GM10266 (cell line): ENCODE results near the gene PABPN1L.
A peak's percentile ranks its signal among the peaks of the same experiment; 100 is the strongest.

Source experiments
- DNase-seq: peaks from one replicate; pipeline ENCODE4 v3.0.0; 2012; ENCODE audit errors: extremely low spot score
- CTCF ChIP-seq: IDR thresholded peaks from 2 replicates; pipeline ENCODE4 v1.5.1; 2012; ENCODE audit warnings: mild to moderate bottlenecking, low read depth; ENCODE audit not compliant: control insufficient read depth, insufficient read depth; ENCODE audit errors: missing control alignments

Gene PABPN1L

DNA sequence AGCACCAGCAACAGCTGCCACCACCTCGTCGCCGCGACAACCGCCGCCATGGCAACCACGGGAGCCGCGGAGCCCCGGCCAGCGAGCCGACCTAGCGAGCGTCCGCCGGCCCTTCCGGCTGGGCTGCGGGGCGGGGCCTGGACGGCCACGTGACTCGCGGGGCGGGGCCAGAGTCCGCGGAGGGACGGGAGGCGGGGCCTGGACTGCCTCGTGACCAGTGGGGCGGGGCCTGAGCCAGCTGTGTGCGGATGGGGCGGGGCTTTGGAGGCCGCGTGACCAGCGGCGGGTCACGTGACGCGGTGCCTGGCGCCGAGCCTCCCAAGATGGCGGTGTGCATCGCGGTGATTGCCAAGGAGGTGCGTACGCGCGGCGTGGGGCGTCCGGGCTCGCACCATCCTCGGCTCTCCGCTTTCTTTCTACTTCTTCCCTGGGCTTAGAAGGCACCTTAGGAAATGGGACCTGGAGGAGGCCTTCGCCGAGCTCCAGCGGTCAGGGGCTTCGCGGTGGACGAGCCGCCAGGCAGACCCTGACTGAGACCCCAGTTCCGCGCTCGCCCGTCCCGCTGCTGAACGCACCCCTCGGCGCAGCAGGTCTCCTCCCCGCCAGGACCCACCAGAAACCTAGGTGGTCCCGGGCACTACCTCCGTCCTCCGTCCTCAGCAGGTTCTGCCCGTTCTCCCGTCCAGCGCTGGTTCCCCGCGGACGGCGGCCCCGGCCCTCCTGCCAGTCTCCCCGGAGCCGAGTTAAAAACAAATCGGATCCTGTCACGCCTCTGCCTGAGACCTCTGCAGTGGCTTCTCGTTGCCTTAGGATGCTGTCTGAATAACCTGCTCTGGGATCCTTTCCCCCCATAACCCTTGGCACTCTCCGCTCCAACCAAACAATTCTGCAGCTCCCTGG is 9.4 kb downstream of the PABPN1L start, which contains the start of the genes GALNS and TRAPPC2L:
GALNS (minus strand) TSS at position 120 of the 900 bp plus-strand sequence; CDS start at position 50, 70 bp downstream.
TRAPPC2L (plus strand) TSS at position 300 of the 900 bp plus-strand sequence; CDS start at position 324, 24 bp downstream.
- peak; percentile 100 for DNase-seq
- no peak for TF ChIP-seq CTCF

- TF ChIP-seq CTCF, result no peak
- no peak for DNase-seq
Measured at GRCh38 chr16:88856122-88856827, 10.2 kb downstream of the PABPN1L start.

GRCh38 chr16:88855736-88856121 is 10.7 kb downstream of the PABPN1L start:
- no peak for TF ChIP-seq CTCF
- no peak for DNase-seq

GRCh38 chr16:88855176-88855575 is 11.3 kb downstream of the PABPN1L start:
- DNase-seq, result no peak
- no peak for TF ChIP-seq CTCF

DNA sequence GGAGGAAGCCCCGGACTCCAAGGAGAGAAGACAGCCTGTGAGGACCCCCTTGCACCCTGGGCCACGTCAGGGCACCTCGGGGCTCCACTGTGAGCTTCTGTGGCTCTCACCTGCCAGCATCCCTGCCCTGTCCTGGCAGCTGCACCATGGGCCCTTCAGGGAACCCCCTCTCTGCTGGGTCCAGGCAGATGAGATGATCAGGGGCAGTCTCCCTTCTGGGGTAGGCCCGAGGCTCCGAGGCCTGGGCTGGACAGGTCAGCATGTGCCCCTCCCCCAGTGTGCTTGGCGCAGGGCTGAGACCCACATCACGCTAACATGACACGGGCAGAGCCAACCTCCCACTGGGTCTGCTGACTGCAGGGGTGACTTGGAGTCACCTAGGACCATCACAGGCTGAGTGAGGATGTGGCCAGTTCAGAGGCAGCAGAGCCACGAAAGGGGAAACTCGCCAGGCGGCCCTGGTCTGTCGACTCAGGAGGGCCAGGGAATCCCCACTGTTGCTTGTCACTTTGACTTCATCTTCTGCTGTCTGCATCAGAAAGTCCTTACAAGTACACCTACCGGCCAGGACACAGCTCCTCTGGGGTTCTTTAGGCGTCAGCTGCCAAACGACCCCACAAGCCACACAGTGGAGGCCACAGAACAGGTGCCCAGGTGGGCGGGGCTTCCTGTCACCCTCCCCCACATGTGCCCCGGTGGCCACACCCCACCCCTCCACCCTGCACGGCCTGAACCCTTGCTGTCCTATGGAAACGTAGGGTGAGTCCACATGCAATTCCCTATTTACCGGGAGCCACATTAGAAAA is 12.0 kb downstream of the PABPN1L start:
- DNase-seq, result peak; percentile 80
- TF ChIP-seq CTCF, result no peak

DNA sequence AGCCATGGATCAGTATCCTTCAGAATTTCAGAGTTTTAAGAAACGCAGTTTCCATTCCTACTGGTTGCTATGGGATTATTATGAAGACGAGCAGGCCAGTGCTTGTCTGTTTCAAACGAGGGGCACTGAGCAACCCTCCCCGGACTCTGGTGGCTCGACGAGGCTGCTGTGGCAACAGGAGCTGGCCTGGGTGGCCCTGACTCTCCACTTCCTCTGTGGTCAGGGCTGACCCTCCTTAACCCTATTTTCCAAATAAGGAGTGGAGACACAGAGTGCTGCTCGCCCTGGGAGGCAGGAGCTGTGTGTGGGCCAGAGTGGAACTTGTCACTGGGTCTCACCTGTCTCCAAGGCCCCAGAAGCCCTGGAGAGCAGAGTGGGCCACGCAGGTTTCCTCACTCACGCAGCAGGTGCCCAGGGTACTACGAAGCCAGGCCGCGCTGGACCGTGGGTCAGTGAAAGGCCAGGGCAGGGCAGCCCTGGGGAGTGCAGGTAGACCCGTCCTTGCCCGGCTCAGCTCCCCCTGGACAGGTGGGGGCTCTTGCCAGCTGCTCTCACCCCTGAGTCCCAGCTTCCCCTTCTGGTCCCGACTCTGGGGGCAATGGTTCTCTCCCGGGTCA is 13.0 kb downstream of the PABPN1L start:
- TF ChIP-seq CTCF, result no peak
- no peak for DNase-seq
